Measurements from ENCODE around the gene CLSTN2.

GRCh38 chr3:140145528-140145927, 210.5 kb downstream of the CLSTN2 start:
- TF ChIP-seq, protein P1, sequence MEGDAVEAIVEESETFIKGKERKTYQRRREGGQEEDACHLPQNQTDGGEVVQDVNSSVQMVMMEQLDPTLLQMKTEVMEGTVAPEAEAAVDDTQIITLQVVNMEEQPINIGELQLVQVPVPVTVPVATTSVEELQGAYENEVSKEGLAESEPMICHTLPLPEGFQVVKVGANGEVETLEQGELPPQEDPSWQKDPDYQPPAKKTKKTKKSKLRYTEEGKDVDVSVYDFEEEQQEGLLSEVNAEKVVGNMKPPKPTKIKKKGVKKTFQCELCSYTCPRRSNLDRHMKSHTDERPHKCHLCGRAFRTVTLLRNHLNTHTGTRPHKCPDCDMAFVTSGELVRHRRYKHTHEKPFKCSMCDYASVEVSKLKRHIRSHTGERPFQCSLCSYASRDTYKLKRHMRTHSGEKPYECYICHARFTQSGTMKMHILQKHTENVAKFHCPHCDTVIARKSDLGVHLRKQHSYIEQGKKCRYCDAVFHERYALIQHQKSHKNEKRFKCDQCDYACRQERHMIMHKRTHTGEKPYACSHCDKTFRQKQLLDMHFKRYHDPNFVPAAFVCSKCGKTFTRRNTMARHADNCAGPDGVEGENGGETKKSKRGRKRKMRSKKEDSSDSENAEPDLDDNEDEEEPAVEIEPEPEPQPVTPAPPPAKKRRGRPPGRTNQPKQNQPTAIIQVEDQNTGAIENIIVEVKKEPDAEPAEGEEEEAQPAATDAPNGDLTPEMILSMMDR (IDR thresholded peaks at IDR 0.05) = no peak
- TF ChIP-seq POLR2A (IDR thresholded peaks at IDR 0.05) = no peak
